ENCODE results near the gene ZNF44.
A peak's percentile ranks its signal among the peaks of the same experiment; 100 is the strongest.
"Not testable (repeated sequence)": the region's sequence is repeated elsewhere in the genome, so short reads cannot be mapped to it uniquely, and the experiment has no call there.

Gene ZNF44
- total RNA-seq = 18.5 to 133 (median 64.7) reads per million in 9 experiments

DNA sequence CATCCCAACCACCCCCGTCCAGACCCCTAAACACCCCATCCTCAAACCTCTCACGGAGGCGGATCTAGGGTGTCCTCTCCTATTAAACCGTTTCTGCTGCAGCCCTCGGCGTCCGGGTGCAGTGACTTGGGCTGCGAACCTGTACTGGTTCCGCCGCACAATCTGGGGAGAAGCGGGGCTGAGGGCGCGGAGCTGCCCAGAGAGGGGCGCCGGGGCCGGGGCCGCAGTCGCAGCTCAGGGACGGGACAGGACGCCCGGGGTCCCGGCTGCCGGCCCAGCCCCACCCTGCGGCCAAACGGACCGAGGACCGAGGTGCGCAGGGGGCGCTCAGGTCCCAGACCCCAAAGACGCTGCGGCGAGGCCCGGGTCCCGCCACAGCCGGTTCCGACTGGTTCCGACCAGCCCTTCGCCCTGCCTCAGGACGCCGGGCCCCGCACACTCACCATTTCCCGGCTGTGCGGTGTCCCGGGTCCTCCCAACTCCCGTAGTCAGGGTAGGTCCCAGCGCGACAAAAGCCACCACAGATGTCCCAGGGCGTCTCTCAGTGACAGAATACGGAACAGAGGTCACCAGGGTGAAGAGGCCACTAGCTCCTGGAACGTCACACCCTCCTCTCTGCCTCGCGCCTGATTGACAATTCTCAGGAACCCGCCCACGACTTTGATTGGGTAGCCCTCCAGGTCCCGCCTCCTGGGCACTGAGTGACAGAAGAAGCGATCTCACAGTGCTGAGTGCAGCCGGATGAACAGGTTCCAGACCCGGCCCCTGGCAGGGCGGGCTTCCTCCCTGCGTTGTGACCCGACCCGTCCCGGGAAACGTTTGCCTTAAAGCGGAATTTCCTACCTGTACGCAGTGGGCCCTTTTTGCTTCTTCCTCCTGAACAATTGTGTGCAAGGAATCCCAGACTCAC is at the start of gene ZNF44:
ZNF44 (minus strand) TSS at position 635 of the 910 bp plus-strand sequence; CDS start at position 446, 189 bp downstream.
- no peaks in the 10 kb centered on the region for H3K9me3 Mint-ChIP-seq
- ATAC-seq (replicated peaks) = peak; percentile 90

DNA sequence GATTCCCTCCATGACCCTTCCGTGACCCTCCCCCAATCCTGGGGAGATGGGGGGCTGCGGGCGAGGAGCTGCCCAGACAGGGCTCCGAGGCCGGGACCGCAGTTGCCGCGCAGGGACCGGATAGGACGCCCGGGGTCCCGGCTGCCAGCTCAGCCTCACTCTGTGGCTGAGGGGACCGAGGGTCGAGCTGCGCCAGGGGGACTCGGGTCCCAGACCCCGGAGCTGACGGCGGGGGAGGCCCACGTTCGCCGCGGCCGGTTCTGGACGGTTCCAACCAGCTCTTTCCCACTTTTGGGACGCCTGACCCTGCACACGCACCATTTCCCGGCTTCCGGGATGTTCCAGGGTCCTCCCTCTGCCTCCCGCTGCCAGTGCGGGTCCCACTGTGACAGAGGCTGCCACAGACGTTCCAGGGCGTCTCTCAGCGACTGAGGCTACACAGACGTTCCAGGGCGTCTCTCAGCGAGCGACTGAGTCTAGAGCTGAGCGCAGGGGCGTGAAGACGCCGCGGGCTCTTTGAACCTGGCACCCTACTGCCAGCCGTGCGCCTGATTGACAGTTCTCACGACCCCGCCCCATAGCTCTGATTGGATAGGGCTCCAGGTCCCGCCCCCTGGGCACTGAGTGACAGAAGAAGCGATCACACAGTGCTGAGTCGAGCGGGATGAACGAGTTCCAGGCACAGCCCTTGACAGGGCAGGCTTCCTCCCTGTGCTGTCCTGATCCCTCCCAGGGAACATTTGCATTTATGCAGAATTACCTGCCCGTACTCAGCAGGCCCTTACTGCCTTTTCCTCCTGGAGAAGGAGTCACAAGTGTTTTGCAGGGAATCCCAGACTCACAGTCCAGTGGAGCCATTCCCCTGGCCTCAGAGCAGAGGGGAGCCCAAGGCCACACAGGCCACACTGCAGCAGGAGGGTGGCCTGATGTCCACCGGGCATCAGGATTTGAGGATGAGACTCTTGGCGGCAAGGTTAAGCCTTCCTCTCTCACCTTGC is 38.8 kb upstream of the ZNF44 start, which contains the start of gene ZNF563:
ZNF563 (minus strand) TSS at position 472 of the 998 bp plus-strand sequence; CDS start at position 321, 151 bp downstream.
- no peaks in the 10 kb centered on the region for H3K27me3 Mint-ChIP-seq
- H3K27ac Mint-ChIP-seq = peak within 1 kb of the TSS; percentile 94 to 95
- peak; percentile 97 for ATAC-seq (replicated peaks)
- H3K36me3 Mint-ChIP-seq (ENCODE audit: insufficient read depth) = no peaks in the 10 kb centered on the region
- H3K4me1 Mint-ChIP-seq (ENCODE audit: low read depth in 2 of 2) = peaks cover 18 to 21% of the 10 kb centered on the region in 2 donors
- H3K9me3 Mint-ChIP-seq = no peaks in the 10 kb centered on the region
- DNase-seq = peak; percentile 92 to 97 (median 92)
- peak within 1 kb of the TSS; percentile 93 to 96 for H3K4me3 Mint-ChIP-seq

More for the DNA sequence above, at the start of gene ZNF44:
- H3K36me3 Mint-ChIP-seq (ENCODE audit: insufficient read depth) = peaks cover 24% of the 10 kb centered on the region
- peak; percentile 92 to 96 (median 94) for DNase-seq
- H3K4me3 Mint-ChIP-seq = peak within 1 kb of the TSS; percentile 93 to 100
- peak within 1 kb of the TSS; percentile 97 to 98 for H3K27ac Mint-ChIP-seq
- peaks cover 27 to 28% of the 10 kb centered on the region in 2 donors for H3K4me1 Mint-ChIP-seq (ENCODE audit: low read depth in 2 of 2)
- H3K27me3 Mint-ChIP-seq = no peaks in the 10 kb centered on the region

- peak overlapping the region; percentile 93 to 96 for H3K4me3 Mint-ChIP-seq
- H3K36me3 Mint-ChIP-seq (ENCODE audit: insufficient read depth) = no peaks in the 10 kb centered on the region
- DNase-seq (no peak), ATAC-seq (replicated peaks) (no peak)
- H3K27me3 Mint-ChIP-seq = no peaks in the 10 kb centered on the region
- H3K9me3 Mint-ChIP-seq = no peaks in the 10 kb centered on the region
- H3K27ac Mint-ChIP-seq = peak overlapping the region in 1 of 2 donors; percentile 94
- peaks cover 18 to 21% of the 10 kb centered on the region in 2 donors for H3K4me1 Mint-ChIP-seq (ENCODE audit: low read depth in 2 of 2)
Observed at GRCh38 chr19:12331211-12331941, 36.7 kb upstream of the ZNF44 start.

GRCh38 chr19:12330340-12330739 is 35.7 kb upstream of the ZNF44 start:
- ATAC-seq (replicated peaks) = no peak
- no peak overlapping the region for H3K27ac Mint-ChIP-seq
- no peak overlapping the region for H3K4me3 Mint-ChIP-seq

GRCh38 chr19:12325690-12326089 is 31.0 kb upstream of the ZNF44 start:
- DNase-seq (no peak), ATAC-seq (replicated peaks) (no peak)
- Mint-ChIP-seq H3K9me3 (no peaks in the 10 kb centered on the region), H3K27ac (no peak overlapping the region), H3K27me3 (no peaks in the 10 kb centered on the region), H3K4me1 (ENCODE audit: low read depth in 2 of 2) (peaks cover 2 to 5% of the 10 kb centered on the region in 2 donors), H3K4me3 (no peak overlapping the region), H3K36me3 (ENCODE audit: insufficient read depth) (no peaks in the 10 kb centered on the region)

More at GRCh38 chr19:12330340-12330739, 35.7 kb upstream of the ZNF44 start:
- DNase-seq = no peak
- no peaks in the 10 kb centered on the region for H3K9me3 Mint-ChIP-seq
- peaks cover 21 to 23% of the 10 kb centered on the region in 2 donors for H3K4me1 Mint-ChIP-seq (ENCODE audit: low read depth in 2 of 2)
- no peaks in the 10 kb centered on the region for H3K27me3 Mint-ChIP-seq
- no peaks in the 10 kb centered on the region for H3K36me3 Mint-ChIP-seq (ENCODE audit: insufficient read depth)

DNA sequence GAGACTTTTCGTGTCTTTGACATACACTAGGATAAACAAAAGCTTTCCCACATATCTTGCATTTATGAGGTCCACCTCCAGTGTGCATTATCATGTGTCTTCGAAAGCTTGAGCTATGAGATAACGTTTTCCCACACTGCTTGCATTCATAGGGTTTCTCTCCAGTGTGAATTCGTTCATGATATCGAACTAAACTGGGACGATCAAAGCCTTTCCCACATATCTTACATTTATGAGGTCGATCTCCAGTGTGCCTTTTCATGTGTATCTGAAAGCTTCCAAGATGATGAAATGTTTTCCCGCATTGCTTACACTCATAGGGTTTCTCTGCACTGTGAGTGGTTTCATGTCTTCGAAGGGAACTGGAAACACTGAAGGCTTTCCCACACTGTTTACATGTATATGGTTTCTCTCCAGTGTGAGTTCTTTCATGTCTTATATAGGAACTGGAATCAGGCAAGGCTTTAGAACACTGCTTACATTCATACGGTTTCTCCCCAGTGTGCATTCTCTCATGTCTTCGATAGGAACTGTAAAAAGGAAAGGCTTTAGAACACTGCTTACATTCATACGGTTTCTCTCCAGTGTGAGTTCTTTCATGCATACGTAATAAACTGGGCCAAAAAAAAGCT is 24.2 kb upstream of the ZNF44 start:
- no peak for ATAC-seq (replicated peaks)
- no peak for DNase-seq
- Mint-ChIP-seq H3K9me3 (peaks cover 8 to 20% of the 10 kb centered on the region in 2 donors), H3K4me3 (no peak overlapping the region), H3K27me3 (no peaks in the 10 kb centered on the region), H3K36me3 (ENCODE audit: insufficient read depth) (peaks cover 8% of the 10 kb centered on the region), H3K4me1 (ENCODE audit: low read depth in 2 of 2) (no peaks in the 10 kb centered on the region), H3K27ac (no peak overlapping the region)

DNA sequence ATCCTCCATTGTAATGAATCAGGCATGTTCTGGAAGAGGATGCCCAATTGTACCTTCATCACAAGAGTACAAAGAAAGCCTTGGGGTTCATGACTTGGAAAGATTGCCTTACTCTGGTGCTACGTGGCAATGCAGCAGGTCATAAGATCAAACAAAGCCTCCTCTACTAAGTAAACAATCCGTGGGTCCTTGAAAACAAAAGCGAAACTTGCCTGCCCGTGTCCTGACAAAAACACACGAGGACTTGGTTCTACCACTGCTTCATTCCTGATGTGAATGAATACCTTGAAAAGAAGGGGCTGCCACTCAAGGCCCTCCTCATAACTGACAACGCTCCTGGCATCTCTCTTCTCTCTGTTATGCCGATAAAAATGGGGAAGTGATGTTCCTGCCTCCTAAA is 19.9 kb upstream of the ZNF44 start:
- ATAC-seq (replicated peaks) (no peak), DNase-seq (no peak)
- Mint-ChIP-seq H3K27ac (no peak overlapping the region), H3K9me3 (peaks cover 8 to 19% of the 10 kb centered on the region in 2 donors), H3K36me3 (ENCODE audit: insufficient read depth) (peaks cover 4% of the 10 kb centered on the region), H3K4me1 (ENCODE audit: low read depth in 2 of 2) (no peaks in the 10 kb centered on the region), H3K4me3 (no peak overlapping the region), H3K27me3 (no peaks in the 10 kb centered on the region)

- not testable (repeated sequence) for ATAC-seq (replicated peaks); DNase-seq; H3K4me1 Mint-ChIP-seq (ENCODE audit: low read depth in 2 of 2); H3K9me3 Mint-ChIP-seq; H3K36me3 Mint-ChIP-seq (ENCODE audit: insufficient read depth); H3K27me3 Mint-ChIP-seq; H3K4me3 Mint-ChIP-seq; H3K27ac Mint-ChIP-seq
Observed at GRCh38 chr19:12308891-12309290, 14.2 kb upstream of the ZNF44 start.

DNA sequence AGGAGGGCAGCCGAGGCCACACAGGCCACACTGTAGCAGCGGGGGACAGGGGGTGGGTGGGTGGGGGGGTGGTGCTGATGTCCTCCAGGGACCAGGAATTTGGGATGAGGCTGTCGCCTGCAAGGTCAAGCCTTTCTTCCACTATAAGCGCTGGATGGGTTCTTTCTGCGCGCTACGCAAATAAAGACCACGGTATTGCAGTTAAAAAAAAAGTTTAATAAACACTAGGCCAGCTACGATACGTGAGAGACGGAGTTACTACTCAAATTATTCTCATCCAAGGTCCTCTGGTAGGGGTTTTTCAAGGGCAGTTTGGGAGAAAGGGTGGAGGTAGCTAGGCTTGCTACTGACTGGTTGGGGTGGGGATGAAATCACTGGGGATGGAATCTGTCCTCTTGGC is 508 bp upstream of the ZNF44 start:
- H3K27ac Mint-ChIP-seq = peak overlapping the region; percentile 97 to 98
- DNase-seq = no peak
- no peaks in the 10 kb centered on the region for H3K9me3 Mint-ChIP-seq
- no peaks in the 10 kb centered on the region for H3K27me3 Mint-ChIP-seq
- ATAC-seq (replicated peaks) = no peak
- H3K4me1 Mint-ChIP-seq (ENCODE audit: low read depth in 2 of 2) = peaks cover 22 to 24% of the 10 kb centered on the region in 2 donors
- peaks cover 21% of the 10 kb centered on the region for H3K36me3 Mint-ChIP-seq (ENCODE audit: insufficient read depth)
- peak overlapping the region; percentile 93 to 100 for H3K4me3 Mint-ChIP-seq

DNA sequence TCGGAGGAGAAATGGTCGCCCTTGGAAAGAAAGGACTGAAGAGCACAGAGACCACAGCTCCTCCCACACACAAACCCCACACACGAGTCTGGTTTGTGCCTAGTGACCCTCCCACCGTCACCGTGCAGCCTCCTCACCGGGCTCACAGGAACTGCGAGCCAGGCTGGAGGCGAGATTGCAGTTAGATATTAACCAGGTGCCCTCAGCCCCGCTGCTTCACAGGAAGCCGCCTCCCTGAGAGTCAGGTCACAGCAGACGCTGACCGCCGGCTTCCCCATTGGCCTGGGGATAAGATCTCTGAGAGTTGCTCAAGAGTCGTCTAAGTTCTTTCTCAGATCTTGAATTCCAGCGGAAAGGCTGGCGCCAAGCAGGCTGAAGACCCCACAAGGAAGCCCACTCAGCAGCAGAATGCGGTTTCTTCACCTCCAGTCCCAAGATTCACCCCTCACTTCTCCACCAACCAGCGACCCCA is 870 bp downstream of the ZNF44 start:
- H3K36me3 Mint-ChIP-seq (ENCODE audit: insufficient read depth) = peaks cover 24% of the 10 kb centered on the region
- ATAC-seq (replicated peaks) = peak; percentile 48
- H3K9me3 Mint-ChIP-seq = no peaks in the 10 kb centered on the region
- peaks cover 34 to 35% of the 10 kb centered on the region in 2 donors for H3K4me1 Mint-ChIP-seq (ENCODE audit: low read depth in 2 of 2)
- peak overlapping the region; percentile 93 to 100 for H3K4me3 Mint-ChIP-seq
- H3K27ac Mint-ChIP-seq = peak overlapping the region; percentile 97 to 98
- DNase-seq = peak; percentile 55 to 65 (median 60)
- no peaks in the 10 kb centered on the region for H3K27me3 Mint-ChIP-seq

GRCh38 chr19:12289790-12290065 is 5.0 kb downstream of the ZNF44 start:
- ATAC-seq (replicated peaks) (no peak), DNase-seq (no peak)
- peaks cover 35 to 44% of the 10 kb centered on the region in 2 donors for H3K4me1 Mint-ChIP-seq (ENCODE audit: low read depth in 2 of 2)
- H3K36me3 Mint-ChIP-seq (ENCODE audit: insufficient read depth) = peaks cover 26% of the 10 kb centered on the region
- peak overlapping the region; percentile 90 to 91 for H3K27ac Mint-ChIP-seq
- peak overlapping the region; percentile 52 to 62 for H3K4me3 Mint-ChIP-seq
- no peaks in the 10 kb centered on the region for H3K27me3 Mint-ChIP-seq
- H3K9me3 Mint-ChIP-seq = no peaks in the 10 kb centered on the region

DNA sequence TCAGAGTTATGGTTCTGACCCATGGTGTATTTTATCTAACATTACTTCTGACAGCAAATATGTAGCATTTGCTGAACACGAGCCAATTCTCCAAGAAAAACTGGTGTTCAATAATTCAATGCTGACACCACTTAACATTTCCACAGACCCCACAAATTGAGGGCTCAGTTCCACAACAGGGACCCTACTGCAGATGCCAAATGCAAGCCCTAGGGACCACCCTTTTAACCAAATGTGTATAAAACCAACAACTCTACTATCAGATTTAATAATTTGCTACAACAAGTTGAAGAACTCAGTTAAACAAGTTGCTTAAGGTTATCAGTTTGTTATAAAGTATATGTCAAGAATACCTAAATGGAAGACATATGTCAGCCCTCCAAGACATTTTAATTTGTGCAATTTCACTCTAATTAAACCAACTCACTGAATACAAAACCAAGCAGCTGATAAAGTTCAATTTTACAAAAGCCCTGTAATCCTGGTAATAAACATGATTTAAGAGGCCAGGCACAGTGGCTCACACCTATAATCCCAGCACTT is 6.7 kb downstream of the ZNF44 start:
- Mint-ChIP-seq H3K27me3 (no peaks in the 10 kb centered on the region), H3K36me3 (ENCODE audit: insufficient read depth) (peaks cover 19% of the 10 kb centered on the region), H3K4me1 (ENCODE audit: low read depth in 2 of 2) (peaks cover 24 to 36% of the 10 kb centered on the region in 2 donors), H3K4me3 (peak overlapping the region in 1 of 2 donors; percentile 25), H3K27ac (peak overlapping the region; percentile 90 to 91), H3K9me3 (no peaks in the 10 kb centered on the region)
- DNase-seq (no peak), ATAC-seq (replicated peaks) (no peak)

Measured in effector memory CD8-positive, alpha-beta T cell (primary cell).